Retinal pigment epithelial cell (primary cell): ENCODE results near the gene PRKCH.

ENCODE experiments used
- DNase-seq: peaks from one replicate; pipeline ENCODE4 v3.0.0-alpha.2; 2010; ENCODE audit warnings: low read depth
- H3K4me3 ChIP-seq: 2 replicates; pipeline ENCODE4 v1.5.1; 2011; ENCODE audit warnings: mild to moderate bottlenecking, low read length, control low read depth, moderate library complexity
- CTCF ChIP-seq: conservative IDR thresholded peaks from 2 replicates; pipeline ENCODE4 v1.5.1; 2011; ENCODE audit warnings: low read depth, low read length, control low read depth, inconsistent platforms

The PRKCH gene

GRCh38 chr14:61498811-61499210 is 177.4 kb downstream of the PRKCH start:
- H3K4me3 ChIP-seq = no peak overlapping the region
- peak; percentile 91 for DNase-seq
- no peak for TF ChIP-seq CTCF

- H3K4me3 ChIP-seq = no peak overlapping the region
- no peak for TF ChIP-seq CTCF
- no peak for DNase-seq
Measured at GRCh38 chr14:61499991-61500390, 178.6 kb downstream of the PRKCH start.

DNA sequence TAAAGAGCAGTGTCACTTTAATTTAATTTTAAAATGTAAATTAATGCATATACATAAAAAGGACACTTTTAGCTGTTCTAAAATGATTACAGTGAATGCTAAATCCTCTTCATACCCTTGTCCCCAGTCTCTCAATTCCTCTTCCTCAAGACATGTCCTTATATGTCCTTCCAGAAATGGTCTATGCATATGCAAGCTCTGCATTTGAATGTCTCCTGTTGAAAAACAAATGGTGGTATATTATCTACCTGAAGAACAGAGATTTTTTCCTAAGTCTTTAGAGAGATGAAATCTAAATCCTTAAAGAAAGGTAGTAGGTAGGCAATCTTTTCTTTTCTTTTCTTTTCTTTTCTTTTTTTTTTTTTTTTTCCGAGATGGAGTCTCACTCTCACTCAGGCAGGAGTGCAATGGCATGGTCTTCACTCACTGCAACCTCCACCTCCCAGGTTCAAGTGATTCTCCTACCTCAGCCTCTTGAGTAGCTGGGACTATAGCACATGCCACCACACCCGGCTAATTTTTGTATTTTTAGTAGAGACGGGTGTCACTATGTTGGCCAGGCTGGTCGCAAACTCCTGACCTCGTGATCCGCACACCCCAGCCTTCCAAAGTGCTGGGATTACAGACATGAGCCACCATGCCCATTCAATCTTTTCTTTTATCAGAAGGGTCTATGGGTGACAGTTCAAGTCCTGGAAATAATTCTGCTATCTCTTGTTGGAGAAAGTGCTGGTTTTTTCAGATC is 180.5 kb downstream of the PRKCH start:
- DNase-seq = no peak
- no peak for TF ChIP-seq CTCF

DNA sequence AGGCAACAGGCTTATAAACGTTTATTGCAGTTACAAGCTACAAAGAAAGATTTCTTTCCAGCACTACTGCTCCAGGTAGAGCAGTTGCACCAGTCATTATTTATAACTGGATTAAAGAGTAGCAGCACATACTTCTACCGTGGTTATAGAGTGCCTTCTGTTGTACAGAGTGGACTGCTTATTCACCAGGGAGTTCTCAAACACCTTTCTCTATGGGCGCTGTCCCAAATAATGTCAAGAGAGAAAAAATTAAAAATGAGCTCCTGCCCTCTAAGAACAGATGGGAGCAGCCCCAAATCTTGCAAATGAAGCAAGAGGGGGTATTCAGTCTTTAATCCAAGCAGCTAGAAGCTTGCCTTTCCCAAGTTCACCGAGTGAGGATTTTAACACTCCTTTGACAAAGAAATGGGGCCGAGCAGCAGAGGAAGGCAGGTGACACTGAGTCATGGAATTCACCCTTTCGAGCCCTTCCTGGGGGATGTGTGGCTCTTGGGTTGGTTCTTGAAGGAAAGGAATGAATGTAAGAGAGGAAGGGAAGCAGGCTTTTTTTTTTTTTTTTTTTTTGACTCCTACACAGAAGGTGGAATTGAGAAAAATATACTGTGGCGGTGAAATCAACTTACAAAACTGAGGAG is 181.2 kb downstream of the PRKCH start:
- H3K4me3 ChIP-seq = no peak overlapping the region
- no peak for TF ChIP-seq CTCF
- no peak for DNase-seq

More for the DNA sequence above, 180.5 kb downstream of the PRKCH start:
- H3K4me3 ChIP-seq = no peak overlapping the region

DNA sequence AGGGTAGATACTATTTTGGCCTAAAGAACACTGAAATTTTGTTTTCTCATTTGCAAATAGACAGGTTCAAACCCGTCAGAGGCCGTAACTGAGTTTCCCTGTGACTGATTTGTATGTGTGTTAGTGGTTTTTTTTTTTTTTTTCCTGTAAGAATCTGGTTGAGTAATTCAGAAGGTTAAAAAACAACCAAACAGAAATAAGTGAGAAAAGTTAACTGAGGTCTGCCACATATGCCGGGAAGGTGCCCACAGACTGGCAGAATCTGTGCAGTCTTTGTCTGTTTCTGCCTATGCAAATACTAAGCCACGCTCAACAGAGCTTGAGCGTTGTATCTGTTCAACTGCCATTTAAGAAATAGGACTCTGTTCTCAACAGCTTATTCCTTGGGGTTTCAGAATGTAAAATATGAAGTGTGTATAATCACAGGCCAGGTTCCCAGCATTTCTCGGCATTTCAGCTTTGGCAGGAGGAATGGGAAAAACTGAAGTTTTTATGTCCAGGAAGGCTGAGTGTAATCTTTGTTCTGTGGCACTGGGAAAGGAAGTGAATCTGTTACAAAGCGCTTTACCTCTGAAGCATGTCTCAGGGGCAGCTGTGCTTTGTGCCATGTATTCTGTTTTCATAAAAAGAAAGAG is 181.9 kb downstream of the PRKCH start:
- no peak overlapping the region for H3K4me3 ChIP-seq
- no peak for DNase-seq
- TF ChIP-seq CTCF = no peak

DNA sequence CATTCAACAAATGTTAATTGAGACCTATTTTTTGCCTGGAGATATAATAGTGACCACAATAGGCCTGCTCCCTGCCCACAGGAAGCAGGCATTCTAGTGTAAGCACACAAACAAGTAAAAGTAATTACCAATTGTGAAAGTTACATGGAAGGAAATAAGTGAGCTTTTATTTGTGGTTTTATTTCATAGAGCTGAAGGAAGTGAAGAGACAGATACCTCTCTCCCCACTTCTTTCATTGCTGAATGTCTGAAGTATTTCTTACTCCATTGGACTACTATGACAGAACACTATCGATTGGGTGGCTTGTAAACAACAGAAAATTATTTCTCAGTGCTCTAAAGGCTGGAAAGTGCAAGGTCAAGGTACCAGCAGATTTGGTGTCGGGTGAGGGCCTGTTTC is 183.5 kb downstream of the PRKCH start:
- no peak for TF ChIP-seq CTCF
- no peak overlapping the region for H3K4me3 ChIP-seq
- no peak for DNase-seq
